NOMO-1 treated with dmso at 0.1 percent for 144 hours (cell line): Measurements from ENCODE around the gene EIF5B.

ENCODE experiments used
- DNase-seq: peaks from one replicate; lab custom pipeline; 2025; ENCODE audit not compliant: unreplicated experiment; lab: John Stamatoyannopoulos, UW

EIF5B gene

DNA sequence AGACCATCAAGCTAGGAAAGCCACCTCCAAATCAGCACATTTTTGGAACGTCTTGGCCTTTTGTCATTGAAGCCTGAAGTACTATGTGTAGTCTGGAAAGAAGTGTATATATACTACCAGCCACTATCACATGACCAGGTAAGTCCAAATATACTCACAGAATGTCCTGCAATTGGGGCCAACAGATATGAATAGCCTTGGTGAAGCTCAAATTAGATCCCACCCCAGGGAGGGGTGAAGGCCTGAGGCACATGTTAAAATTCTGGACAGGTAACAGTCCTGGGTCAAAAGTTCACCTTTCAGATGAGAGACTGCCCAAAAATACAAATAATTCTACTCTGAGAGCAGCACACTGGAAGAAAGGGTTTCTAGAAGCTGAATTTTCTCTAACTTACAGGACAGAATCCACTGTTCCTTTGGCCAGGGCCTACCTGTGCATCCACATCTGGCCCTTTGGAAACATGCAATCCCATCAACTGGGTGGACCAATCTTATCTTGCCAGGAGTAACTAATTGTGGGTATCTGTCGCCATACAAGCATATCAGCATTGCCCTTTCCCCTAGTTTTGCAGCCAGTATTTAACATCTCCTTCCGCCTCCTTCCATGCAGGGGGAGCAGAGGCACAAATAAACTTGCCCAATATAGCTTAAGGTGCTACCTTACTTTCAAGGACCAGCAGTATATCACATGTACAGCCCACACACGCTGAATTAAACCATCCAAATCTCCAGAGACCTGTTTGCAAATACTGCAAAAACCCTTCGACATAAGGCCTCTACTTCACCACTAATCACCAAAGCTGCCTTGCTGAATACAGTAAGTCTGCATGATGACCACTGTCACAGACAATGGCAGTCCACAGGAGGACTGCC is 67.8 kb downstream of the EIF5B start:
- DNase-seq, result no peak

DNA sequence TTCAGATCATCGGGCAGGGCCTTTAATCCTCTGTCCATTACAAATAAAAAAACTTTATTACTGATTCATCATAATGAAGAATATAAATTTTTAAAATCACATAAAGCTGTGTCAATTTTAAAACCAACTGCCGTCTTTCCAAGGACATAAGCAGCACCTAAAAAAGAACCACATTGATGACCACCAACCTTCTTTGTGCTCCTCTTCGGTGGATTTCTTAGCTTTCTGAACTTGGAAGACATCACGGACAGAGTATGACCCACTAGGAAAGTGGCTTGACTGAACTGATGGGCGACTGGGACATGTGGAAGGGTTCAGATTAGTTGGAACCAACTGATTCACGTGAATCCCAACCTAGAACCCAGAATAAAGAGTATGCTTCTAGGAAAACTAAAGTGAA is 68.9 kb downstream of the EIF5B start:
- DNase-seq, result no peak

DNA sequence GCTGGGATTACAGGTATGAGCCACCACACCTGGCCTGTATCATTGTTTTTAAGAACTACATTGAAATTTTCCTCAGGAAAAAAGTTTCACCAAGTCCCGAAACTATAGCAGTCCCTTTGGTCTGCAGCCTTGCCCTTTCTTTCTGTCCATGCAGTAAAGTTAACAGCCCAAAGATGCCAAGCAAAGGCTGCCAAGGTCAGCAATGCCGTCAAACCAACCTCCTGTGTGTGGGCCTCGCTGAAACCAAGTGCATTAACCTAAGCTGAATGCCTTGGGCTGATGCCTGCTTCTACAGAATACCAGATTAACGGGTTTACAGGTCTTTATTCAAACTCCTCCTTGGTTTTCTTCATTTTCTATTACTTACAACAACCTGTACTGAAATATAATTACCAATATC is 73.1 kb downstream of the EIF5B start:
- no peak for DNase-seq

DNA sequence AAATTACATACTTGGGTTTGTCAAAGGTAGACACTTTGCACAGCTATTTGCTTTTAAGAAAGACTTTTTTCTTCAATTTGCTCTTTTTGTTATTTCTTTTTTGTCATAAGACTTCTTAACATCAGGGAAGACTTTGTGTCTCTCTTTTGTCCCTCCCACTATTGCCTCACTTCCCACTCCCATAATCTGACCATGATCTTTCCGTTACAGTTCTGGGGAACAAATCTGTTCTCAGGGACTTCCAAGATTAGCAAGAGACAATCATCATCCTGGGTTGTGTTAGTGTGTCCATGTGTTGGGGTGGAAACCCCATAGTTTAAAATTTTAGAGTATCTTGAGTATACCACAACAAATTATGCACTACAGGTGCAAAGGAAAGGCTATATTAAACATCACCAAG is 77.4 kb downstream of the EIF5B start:
- DNase-seq, result no peak

DNA sequence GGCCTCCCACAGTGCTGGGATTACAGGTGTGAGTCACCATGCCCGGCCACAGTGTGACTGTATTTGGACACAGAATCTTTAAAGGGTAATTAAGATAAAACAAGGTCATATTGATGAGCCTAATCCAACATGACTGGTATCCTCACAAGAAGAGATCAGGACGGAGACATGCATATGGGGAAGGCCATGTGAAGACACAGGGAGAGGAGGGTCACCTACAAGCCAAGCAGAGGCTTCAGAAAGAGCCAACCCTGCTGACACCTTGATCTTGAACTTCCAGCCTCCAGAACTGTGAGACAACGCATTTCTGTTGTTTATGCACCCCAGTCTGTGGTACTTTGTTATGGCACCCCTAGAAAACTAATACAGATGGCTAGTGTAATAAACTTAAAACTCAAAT is 80.2 kb downstream of the EIF5B start:
- DNase-seq, result no peak

DNA sequence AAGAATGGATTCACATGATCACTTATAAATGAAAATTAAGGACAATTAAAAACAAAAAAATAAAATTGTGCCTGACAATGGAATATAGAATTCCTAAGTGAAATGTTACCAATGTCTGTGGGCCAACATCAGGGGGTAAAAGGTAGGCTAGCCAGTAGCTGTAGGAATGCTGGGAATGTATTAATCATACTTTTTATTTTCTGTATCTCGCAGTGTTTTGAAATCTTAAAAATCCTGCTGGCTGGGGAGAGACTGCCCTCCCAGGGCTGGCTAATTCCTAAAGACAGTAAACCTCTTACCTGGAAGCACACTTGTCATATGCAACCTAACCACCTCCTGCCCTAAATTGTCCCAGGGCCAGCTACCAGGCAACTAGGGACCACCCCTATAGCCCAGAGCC is 82.8 kb downstream of the EIF5B start:
- DNase-seq, result no peak

DNA sequence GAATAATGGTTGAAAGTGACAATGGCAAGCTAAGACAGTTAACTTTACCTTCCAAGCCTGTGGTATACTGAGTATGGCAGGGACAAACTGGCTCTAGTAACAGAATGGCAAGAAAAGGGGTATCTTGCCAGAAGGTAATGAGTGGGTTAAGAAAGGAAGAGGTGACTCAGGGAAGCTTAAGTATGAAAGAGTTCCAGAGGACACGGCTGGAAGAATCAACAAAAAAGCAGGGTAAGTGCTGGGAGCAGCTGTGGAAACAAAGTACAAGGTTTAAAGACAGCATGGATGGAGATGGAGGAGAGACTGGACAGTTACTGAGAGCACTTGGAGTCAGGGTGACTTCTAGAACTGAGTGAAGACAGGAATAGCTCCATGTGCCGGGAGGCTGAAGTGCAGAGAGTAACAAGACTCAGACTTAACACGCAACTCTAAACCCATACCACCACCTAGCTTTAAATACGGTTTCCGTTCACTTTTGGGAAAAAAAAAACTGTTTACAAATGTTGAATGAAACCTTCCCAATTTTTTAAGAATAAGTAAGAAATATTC is 83.6 kb downstream of the EIF5B start:
- no peak for DNase-seq

DNA sequence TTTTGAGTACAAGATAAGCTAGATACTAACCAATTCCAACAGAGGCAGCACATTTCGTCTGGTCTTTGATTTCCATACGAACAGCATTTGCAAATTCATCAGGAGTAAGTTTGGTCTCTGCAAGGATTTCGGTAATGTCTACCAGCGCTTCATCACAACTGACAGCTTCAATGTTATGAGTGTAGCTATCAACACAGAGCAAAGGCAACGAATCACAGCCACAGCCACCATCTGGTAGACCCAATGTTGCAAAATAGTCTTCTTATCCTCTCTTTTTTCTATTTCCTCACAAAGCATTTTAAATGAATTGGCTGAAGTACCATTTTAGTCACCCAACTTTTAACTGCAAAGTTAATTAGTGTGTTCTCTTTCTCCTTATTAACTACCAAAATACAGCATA is 84.3 kb downstream of the EIF5B start:
- DNase-seq, result no peak

DNA sequence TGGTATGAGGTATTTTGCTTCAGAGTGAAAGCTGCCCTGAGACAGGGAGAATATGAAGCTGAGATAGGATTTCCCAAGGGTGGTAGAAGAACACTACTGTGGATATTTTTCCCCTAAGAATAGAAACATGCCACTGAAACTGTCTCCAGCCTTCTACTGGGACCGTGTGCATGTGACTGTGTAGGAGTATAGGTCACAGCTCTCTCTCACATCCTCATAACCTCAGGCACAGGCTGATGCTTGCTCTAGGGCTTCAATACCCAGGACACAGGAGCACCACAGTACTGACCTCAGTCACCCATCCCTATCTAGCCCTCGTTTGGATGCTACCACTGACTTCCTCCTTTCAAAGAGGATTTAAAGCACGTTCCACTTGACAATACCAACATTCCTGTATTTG is 85.4 kb downstream of the EIF5B start:
- no peak for DNase-seq

DNA sequence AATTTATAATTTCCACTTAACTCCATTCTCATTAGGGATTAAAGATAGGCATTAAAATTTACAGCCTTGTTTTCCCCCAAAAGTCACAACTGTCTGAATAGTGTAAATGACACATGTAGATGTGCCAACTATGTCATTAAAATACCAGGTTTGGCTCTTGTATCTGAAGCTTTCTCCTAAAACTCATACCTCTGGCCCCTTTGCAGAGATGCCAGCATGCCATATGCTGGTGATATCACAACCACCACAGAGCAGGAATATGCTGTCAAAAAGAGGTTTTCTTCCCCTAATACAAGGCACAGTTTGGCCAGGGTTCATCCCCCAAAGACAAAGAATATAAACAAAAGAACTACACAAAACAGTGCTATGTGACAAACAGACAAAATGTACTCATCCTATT is 87.2 kb downstream of the EIF5B start:
- DNase-seq, result no peak

DNA sequence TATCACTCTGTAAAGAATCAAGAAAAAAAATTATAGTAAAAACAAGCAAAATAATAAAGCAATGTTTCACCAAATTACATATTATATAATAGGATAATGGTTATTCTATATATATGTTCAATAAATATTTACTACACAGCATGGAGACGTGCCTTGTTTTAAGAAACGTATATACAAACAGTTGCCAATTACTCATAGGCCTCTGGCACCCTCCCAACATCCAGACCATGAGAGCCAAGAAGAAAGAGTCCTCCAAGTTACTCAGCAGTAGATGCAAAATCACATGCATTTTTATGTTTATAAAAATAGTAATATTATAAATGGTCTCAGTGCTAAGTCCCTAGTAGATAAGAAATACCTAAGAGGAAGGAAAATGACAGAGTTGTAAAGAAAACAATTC is 87.8 kb downstream of the EIF5B start:
- DNase-seq, result no peak

DNA sequence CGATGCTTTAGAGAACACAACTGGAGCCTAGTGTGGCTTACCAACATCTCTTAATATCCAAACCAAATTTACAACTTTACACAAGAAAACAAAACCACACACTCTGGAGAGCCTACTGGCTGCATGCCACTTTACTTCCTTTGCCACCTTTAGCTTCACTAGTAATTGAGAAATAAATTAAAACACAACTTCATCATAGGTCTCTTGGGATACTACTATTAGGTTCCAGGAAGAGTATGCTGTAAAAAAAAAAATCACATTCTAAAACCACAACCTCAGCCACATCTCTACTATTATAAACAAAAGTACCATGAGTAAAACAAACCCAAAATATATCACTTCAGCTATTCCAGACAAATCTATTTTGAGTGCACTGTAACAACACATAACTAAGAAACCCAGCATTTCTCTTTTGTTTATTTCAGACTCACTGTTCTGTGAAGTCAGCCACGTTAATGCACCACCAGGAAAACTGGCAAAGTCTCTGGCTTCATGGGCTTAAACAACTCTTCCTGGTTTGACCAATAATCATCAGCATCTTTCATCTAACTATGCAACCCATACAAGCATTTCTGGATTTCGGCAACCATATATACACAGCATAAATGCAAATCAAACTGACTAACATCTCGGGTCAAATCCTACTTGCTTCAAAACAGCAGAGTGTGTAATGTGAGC is 93.6 kb downstream of the EIF5B start:
- DNase-seq, result no peak

DNA sequence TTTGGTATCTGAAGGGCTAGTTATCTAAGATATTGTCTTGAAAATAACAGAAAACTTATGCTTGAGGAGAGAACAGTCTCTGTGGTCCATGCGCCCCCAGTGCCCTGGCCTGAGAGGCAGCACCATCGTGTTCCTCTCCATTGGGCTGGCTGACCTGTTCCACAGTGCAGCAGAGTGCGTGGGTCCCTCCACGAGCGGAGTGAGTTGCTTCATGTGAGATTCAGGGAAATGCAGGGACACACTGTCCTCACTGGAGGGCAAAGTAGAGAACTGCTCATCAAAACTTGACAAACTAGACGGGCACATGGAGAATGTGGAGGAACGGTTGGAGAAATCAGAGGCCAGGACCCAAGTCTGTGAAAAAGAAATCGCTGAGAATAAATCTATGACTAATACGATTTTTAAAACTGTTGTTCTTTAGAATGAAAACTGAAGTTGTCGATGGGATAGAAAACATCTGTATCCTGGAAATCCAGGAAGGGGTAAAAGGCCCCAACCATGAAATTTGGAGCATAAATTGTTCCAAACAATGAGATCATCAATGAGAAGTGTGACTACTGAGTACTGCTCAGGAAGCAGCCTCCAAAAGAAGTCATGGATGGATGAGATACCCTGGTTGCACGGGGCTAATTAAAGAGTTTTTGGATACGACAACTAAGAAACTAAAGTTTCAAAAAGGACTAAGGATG is 94.5 kb downstream of the EIF5B start:
- DNase-seq, result no peak

DNA sequence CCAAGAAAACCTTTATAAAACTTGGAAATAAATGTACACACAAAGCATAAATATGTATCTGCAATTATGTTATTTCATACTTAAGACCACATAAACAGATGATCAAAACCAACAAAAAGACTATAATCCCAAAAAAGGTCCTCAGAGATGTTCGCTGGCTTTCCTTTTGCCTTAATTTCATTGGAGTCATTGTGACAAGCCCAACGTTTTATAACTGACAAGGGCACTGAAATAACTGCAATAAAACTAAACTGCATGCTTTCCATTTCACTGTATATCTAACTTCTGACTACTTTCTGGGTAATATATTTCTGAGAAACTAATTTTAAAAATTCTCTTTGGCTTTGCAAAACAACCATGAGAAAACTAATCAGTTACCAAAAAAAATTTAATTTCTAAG is 96.2 kb downstream of the EIF5B start:
- DNase-seq, result no peak

DNA sequence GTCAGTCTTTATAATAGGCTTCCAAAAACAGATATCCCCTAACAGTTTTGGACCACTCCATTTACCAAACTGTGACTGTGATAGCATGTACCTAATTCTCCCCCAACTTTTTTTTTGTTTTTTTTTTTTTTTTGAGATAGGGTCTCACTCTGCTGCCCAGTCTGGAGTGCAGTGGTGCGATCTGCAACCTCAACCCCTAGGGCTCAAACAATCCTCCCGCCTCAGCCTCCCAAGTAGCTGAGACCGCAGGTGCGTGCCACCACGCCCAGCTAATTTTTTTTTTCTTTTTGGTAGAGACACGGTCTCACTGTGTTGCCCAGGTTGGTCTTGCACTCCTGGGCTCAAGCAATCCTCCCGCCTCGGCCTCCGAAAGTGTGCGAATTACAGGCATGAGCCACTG is 99.7 kb downstream of the EIF5B start:
- no peak for DNase-seq

DNA sequence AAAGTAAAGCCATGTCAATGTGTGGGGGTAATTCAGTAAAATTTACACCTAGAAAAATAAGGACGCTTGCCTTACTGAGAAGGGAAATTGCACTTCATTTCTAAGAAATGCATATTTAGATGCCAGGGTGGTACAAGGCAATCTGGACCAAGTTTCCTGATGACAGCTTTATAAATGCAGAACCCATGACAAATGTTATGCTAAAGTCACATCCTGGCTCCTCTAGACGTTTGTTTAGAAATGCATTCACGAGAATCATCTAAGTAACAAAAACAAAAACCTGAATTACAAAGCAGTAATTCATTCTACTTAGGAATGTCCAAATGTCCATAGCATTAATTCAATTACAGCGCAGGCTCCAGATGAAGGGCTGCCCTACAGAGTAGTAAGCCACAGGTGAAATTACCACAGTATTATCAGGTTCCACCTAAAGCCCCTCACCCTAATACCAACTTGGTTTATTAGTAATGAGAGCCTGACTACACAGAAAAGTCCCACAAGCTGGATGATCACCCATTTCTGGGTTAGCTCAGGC is 102.8 kb downstream of the EIF5B start:
- no peak for DNase-seq

DNA sequence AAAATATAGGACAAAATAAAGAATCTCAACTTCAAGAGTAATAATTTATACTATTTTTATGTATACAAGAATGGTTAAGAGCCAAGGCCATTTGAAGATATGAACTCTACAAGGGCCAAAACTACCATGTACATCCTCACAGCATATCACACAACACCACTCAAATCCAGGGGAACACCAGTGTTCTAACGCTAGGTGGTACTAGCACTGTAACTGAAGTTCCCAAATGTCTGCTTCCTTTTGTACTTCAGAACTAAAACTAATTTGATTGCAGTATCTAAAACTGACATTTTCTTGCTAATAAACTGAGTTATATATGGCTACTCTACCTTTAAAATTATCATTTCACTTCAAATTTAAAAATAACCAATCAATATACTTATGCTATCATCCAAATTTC is 105.6 kb downstream of the EIF5B start:
- no peak for DNase-seq

DNA sequence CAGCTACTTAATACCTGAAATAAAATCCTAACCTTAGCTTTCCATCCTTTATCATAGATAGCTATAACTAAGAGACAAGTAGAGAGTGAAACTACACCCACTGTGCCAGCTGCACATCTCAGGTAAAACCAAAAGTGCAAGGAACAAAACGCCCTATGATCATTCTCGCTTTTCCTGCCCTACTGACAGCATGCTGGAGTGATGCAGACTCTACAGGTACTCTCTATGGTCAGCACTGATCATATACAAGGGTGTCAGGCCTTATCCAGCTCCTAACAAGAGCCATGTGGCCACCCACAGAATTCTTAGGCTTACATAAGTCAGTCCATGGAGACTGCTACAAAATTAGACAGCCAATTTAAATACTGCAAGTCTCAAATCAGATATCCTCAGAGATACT is 107.0 kb downstream of the EIF5B start:
- no peak for DNase-seq

DNA sequence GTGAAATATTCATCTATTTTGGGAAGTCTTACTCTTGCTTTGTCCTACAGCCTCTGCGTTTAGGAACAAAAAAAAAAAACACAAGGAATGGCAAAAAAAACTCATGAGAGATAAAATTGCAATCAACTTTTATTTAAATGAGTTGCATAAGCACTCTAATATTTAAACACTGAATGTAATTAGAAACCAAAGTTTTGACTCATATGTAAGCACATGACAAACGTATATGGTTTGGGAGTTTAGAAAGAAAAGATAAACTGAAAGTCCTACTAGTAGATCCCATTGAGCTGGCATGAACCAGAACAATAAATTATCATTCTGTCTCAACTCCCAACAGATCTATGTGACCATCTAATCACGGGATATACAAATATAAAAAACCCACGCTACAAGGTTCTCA is 107.9 kb downstream of the EIF5B start:
- DNase-seq, result no peak

DNA sequence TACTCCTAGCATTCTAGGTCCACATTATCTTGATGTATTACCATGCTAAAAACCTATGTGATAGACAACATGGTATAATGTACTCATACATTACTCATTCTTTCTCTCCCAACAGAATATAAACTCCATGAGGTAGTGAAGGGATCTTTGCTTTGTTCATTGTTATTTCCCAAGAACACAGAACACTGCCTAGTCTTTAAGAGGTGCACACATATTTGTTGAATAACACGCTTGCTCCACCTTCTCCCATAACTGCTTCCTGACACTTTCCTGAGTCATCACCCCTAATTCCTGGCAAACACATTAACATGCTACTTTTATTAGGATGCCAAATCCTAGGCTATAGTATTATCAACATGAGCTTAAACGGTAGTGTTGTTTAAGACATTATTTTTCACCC is 111.4 kb downstream of the EIF5B start:
- DNase-seq, result no peak

DNA sequence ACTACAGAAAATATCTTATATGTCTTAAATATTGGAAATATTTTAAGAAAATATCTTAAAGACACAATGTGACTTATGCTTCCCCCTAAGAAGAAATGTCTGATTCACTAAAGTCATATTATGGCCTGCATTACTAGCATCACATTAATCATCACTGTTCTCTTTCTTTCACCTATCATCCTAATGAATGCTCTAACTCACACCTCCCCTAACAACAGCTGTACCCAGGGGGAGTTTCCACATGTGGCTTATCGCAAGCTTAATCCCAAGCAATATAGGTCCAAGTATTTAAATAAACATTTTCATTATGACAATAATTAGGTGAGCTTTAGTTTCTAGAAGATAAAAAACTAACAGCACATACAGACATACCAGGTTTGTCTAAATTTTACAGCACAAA is 113.0 kb downstream of the EIF5B start:
- no peak for DNase-seq
